ENCODE data around the gene ANKRD55.

GRCh38 chr5:56211298-56211865, 21.7 kb downstream of the ANKRD55 start:
- no peak for TF ChIP-seq CTCF (IDR thresholded peaks at IDR 0.05)
- no peak for TF ChIP-seq POLR2A (IDR thresholded peaks at IDR 0.05)
